IMR-90 (cell line): ENCODE measurements around the gene CHD6.

Experiments
- BHLHE40 ChIP-seq: fragments of 150-350 bp; IDR thresholded peaks from 2 replicates; pipeline ENCODE4 v1.6.1; 2016; ENCODE audit warnings: mild to moderate bottlenecking, low read depth, low read length
- FOS ChIP-seq: fragments of 150-350 bp; IDR thresholded peaks from 2 replicates; pipeline ENCODE4 v1.6.1; 2016; ENCODE audit warnings: low read depth, low read length
- MXI1 ChIP-seq: IDR thresholded peaks from 2 replicates; pipeline ENCODE4 v1.6.1; 2012; ENCODE audit warnings: low read depth, mild to moderate bottlenecking, low read length, moderate library complexity, borderline replicate concordance
- POLR2A ChIP-seq: IDR thresholded peaks from 2 replicates; pipeline ENCODE4 v1.6.1; 2012; ENCODE audit warnings: mild to moderate bottlenecking, low read depth, low read length
- TF ChIP-seq, protein P1 (sequence below): conservative IDR thresholded peaks from 2 replicates; pipeline ENCODE4 v1.5.1; 2012; ENCODE audit warnings: mild to moderate bottlenecking, low read depth, low read length, improper control_type of control experiment

- TF ChIP-seq POLR2A, result no peak
- TF ChIP-seq, protein P1, sequence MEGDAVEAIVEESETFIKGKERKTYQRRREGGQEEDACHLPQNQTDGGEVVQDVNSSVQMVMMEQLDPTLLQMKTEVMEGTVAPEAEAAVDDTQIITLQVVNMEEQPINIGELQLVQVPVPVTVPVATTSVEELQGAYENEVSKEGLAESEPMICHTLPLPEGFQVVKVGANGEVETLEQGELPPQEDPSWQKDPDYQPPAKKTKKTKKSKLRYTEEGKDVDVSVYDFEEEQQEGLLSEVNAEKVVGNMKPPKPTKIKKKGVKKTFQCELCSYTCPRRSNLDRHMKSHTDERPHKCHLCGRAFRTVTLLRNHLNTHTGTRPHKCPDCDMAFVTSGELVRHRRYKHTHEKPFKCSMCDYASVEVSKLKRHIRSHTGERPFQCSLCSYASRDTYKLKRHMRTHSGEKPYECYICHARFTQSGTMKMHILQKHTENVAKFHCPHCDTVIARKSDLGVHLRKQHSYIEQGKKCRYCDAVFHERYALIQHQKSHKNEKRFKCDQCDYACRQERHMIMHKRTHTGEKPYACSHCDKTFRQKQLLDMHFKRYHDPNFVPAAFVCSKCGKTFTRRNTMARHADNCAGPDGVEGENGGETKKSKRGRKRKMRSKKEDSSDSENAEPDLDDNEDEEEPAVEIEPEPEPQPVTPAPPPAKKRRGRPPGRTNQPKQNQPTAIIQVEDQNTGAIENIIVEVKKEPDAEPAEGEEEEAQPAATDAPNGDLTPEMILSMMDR, result no peak
- TF ChIP-seq BHLHE40, result no peak
- TF ChIP-seq MXI1, result no peak
- TF ChIP-seq FOS, result no peak
These were observed 227.3 kb downstream of the CHD6 start for GRCh38 chr20:41390889-41391288.
